GM06990 (cell line): Measurements from ENCODE around the gene HOXA11.

Experiments
- DNase-seq: peaks from one replicate; pipeline ENCODE4 v3.0.0-alpha.2; 2011; ENCODE audit not compliant: insufficient read length; ENCODE audit errors: extremely low read depth
- H3K27me3 ChIP-seq: replicated peaks from 2 replicates; pipeline ENCODE4 v1.6.0; 2011; ENCODE audit warnings: low read length; ENCODE audit not compliant: control insufficient read depth, insufficient read depth
- H3K36me3 ChIP-seq: 2 replicates; pipeline ENCODE4 v1.5.1; 2011; ENCODE audit warnings: low read length; ENCODE audit not compliant: control insufficient read depth, insufficient read depth
- H3K4me3 ChIP-seq: replicated peaks from 2 replicates; pipeline ENCODE4 v1.5.1; 2011; ENCODE audit warnings: low read depth, mild to moderate bottlenecking, control low read depth, low read length
- TF ChIP-seq, protein P1 (sequence below): IDR thresholded peaks from 2 replicates; pipeline ENCODE4 v1.5.1; 2011; ENCODE audit warnings: low read length, control low read depth, mild to moderate bottlenecking, inconsistent platforms; ENCODE audit not compliant: insufficient read depth, poor library complexity, severe bottlenecking

HOXA11 gene

DNA sequence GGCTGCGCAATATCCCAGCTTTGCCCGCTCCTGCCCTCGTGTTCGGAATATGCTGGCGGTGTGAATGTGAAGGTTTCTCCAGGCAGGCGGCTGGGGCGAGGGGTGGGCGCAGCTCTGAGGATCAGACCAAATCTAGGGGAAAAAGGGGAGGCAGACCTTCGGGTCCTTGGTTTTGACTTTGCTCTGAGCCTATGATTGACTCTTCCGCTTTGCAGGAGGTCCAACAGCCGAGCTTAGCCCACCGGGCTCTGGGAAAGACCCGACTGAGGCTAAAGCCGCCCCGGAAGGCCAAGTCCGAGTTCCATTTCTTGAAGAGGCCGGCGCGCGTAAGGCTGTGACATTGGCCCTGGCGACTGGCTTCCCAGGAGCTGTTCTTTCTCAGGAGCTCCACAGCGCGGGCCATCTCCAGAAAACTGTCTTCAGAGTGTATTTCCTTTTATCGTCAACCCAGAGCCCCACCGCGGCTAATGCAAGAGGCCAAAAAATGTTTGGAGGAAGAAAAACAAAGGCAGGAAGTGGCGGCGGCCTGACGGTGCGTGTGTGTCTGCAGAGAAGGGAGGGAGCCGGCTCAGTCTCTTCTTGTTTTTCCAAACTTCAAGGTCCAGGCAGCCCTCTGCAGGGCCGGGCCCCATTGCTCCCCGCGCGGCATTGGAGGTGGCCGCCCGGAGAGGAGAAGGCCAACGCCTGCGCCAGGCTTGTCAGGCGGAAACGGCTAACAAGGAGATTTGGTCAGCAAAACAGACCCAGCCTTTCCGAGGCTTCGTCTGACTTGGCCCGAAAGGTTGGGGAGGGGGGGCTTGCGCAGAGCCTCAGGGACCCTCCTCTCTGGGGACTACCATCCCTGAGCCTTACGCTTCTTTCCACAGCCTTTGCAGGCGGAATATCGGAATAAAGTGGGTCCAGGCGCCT is 3.6 kb upstream of the HOXA11 start:
- TF ChIP-seq, protein P1, sequence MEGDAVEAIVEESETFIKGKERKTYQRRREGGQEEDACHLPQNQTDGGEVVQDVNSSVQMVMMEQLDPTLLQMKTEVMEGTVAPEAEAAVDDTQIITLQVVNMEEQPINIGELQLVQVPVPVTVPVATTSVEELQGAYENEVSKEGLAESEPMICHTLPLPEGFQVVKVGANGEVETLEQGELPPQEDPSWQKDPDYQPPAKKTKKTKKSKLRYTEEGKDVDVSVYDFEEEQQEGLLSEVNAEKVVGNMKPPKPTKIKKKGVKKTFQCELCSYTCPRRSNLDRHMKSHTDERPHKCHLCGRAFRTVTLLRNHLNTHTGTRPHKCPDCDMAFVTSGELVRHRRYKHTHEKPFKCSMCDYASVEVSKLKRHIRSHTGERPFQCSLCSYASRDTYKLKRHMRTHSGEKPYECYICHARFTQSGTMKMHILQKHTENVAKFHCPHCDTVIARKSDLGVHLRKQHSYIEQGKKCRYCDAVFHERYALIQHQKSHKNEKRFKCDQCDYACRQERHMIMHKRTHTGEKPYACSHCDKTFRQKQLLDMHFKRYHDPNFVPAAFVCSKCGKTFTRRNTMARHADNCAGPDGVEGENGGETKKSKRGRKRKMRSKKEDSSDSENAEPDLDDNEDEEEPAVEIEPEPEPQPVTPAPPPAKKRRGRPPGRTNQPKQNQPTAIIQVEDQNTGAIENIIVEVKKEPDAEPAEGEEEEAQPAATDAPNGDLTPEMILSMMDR = no peak
- peaks cover 11% of the 10 kb centered on the region for H3K27me3 ChIP-seq
- DNase-seq = no peak
- no peak overlapping the region for H3K4me3 ChIP-seq
- no peaks in the 10 kb centered on the region for H3K36me3 ChIP-seq

DNA sequence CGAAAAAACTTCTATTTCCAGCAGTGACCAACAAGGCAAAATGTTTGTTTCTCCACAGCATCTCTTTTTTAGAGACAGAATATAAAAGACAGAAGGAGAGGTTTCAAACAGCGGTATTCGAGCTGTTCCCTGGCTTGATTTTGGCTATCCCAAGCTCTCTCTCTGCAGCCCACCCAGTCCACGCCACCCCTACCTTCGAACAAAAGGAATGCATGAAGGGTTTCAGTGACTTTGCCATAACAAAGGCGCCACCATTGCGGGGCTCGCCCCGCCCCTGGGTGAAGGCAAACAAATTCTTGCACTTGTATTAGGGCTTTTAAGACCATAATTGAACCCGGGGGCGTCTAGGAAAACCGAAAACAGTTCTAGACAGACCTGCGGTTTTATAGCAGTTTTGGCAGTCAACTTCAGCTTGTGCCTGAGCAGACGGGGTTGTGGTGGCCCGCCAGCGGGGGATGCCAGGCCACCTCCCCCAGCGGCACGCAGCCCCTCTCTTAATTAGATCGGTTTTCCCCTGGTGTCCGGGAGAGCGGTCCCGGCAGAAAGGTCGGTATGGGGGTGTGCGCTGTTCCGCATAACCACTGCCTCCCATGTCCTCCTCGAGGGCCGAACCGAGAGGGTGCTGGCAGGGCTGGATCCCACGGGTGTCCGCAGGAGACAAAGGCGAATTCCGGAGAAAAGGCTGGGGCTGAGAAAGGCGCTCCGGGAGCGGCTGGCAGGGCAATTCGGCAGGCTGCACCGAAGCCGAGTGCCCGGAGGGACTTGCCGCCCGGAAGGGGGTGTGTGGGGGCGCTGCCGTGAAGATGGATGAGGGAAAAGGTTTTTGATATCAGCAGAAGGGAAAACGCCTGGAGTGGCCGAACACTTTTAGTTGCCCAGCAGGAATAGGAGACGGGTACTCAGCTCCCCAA is 2.7 kb upstream of the HOXA11 start:
- TF ChIP-seq, protein P1 = no peak
- H3K27me3 ChIP-seq = peaks cover 13% of the 10 kb centered on the region
- no peak for DNase-seq
- no peaks in the 10 kb centered on the region for H3K36me3 ChIP-seq
- H3K4me3 ChIP-seq = no peak overlapping the region

DNA sequence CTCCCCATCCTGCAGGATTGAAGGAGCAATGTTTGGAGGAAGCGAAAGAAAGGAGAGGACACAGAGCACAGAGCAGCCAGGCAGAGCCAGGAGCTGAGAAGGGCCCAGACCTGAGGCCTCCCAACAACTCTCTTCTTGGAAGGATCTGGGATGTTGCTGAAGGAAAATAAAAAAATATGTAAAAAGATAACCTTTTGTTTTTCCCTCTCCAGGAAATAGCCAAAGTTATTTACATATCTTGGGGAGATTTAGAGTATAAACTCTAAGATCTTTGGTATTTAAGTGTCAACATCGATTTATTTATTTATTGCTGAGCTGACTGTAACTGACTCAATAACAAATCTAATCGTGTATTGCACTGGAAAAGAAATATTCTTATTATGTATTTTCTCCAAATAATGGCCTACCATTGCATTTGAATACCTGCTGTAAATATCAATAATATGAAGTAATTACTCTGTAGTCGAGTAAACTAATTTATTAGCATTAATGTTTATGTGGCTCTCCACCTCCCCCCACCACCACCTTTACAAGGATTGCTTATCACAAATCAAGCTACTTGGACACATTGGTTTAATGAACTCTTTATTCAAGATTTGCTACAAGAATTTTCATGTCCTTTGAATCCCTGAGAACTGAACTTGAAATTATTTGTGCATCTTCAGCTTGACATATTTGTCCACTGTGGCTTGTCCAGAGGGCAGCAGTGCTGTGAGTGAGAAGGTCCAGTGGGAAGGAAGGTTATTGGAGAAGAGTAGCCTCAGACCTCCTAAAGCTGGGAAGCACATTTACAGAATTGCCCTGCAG is 1.8 kb upstream of the HOXA11 start:
- no peak for DNase-seq
- TF ChIP-seq, protein P1 = no peak
- peaks cover 13% of the 10 kb centered on the region for H3K27me3 ChIP-seq

DNA sequence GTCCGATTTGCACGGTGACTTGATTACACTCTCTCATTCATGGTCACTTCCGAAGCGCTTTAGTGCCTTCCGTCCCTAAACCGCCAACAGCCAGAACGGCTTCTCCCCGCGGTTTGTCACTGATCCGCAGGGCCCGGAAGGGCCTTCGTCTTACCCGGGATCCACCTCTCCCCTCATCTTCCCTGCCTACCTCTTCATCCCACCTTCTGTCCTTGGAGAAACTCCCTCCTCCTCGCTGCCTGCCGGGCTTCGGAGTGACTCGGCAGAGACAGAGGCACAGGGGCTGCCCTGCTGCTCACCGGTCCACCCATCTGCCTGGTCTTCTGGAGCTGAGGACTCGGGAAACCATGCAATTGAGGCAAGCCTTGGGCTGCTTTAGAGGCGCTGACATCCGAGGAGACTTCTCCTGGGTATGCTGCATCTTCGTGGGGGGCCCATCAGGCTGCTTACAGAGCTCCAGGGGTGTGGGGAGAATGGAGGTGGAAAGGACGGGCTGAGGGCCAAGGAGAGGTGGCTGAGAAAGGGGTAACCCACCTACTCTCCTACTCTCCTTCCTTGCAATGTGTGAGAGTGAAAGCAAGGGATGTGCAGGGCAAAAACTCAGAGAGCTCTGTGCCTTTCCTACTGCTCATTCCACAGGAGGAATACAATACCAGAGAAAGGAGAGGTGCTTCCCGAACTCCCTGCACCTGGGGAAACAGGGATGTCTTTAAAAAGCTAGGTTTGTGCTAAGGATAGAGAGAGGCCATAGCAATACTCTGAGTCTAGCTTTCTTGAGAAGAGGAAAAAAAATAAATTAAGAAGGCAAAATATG is 1.0 kb upstream of the HOXA11 start:
- Histone ChIP-seq H3K36me3 (no peaks in the 10 kb centered on the region), H3K4me3 (no peak overlapping the region), H3K27me3 (peaks cover 11% of the 10 kb centered on the region)
- no peak for DNase-seq
- TF ChIP-seq, protein P1 = no peak

More for the DNA sequence above, 1.8 kb upstream of the HOXA11 start:
- H3K36me3 ChIP-seq = no peaks in the 10 kb centered on the region
- no peak overlapping the region for H3K4me3 ChIP-seq
